Measurements from ENCODE around the gene ERI3. TPM values are rescaled to one million over a fixed set of nuclear protein-coding genes. Genes with fewer than 3 reads are reported as not detected.

Gene ERI3
- polyA plus RNA-seq, 3 donors = 26.4 to 35.0 (median 26.6) TPM

DNA sequence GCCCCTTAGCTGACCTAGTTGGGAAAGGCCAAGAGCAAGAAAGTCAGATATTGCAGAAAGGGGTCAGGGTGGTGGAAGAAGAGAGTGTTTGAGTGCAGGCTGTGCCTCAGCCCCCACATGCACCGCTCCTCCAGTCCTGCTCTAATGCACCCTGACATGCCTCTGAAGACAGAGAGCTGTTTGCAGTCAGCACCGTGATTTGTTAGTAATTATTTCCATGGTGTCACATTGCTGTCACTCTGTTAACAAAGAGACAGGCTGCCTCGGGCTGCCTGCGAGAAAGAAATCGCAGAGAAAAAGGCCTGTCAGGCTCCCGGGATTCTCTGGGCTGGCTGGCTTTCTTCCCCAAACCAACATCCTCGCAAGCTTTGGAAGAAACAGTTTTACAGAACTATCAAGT, 58.3 kb downstream of the ERI3 start:
- H3K36me3 ChIP-seq (replicated peaks in 1 of 2; ENCODE audit: control insufficient read depth in 1 of 2, insufficient read depth in 2 of 2, low read length in 2 of 2) = peaks cover 20 to 66% of the 10 kb centered on the region in 2 donors
- no peak overlapping the region for H3K4me2 ChIP-seq (replicated peaks; ENCODE audit: extremely low read depth, low read length, poor library complexity, severe bottlenecking)
- no peak overlapping the region for H3K4me3 Mint-ChIP-seq
- WGBS (ENCODE audit: insufficient coverage) = 95% methylated on average over 6 of the region's 7 CpGs
- H3K4me1 ChIP-seq (ENCODE audit: control insufficient read depth in 1 of 2, insufficient read depth in 2 of 2, low read length in 2 of 2) = no peaks in the 10 kb centered on the region
- no peaks in the 10 kb centered on the region for H3K9me3 Mint-ChIP-seq
- H3K27ac Mint-ChIP-seq = no peak overlapping the region
- H3K79me2 ChIP-seq (ENCODE audit: insufficient read depth, low read length) = no peaks in the 10 kb centered on the region
- intact Hi-C loops (cut with micrococcal nuclease) = no loop called here
- H3K4me1 Mint-ChIP-seq = no peaks in the 10 kb centered on the region
- H3K27me3 ChIP-seq (ENCODE audit: control insufficient read depth in 2 of 2, insufficient read depth in 2 of 2, low read length in 2 of 2) = no peaks in the 10 kb centered on the region
- no peak overlapping the region for H3K27ac ChIP-seq (ENCODE audit: low read depth in 1 of 2, low read length in 2 of 2)
- H3K4me3 ChIP-seq (replicated peaks in 1 of 3; ENCODE audit: low read depth in 2 of 3, low read length in 3 of 3) = no peak overlapping the region
- no peaks in the 10 kb centered on the region for H4K20me1 ChIP-seq (ENCODE audit: insufficient read depth, low read length)
- no peaks in the 10 kb centered on the region for H3K27me3 Mint-ChIP-seq (ENCODE audit: low read depth in 3 of 3)
- H3K9me3 ChIP-seq (replicated peaks in 1 of 2; ENCODE audit: control insufficient read depth in 1 of 2, insufficient read depth in 1 of 2, low read length in 2 of 2) = no peaks in the 10 kb centered on the region
- TF ChIP-seq, protein P1, sequence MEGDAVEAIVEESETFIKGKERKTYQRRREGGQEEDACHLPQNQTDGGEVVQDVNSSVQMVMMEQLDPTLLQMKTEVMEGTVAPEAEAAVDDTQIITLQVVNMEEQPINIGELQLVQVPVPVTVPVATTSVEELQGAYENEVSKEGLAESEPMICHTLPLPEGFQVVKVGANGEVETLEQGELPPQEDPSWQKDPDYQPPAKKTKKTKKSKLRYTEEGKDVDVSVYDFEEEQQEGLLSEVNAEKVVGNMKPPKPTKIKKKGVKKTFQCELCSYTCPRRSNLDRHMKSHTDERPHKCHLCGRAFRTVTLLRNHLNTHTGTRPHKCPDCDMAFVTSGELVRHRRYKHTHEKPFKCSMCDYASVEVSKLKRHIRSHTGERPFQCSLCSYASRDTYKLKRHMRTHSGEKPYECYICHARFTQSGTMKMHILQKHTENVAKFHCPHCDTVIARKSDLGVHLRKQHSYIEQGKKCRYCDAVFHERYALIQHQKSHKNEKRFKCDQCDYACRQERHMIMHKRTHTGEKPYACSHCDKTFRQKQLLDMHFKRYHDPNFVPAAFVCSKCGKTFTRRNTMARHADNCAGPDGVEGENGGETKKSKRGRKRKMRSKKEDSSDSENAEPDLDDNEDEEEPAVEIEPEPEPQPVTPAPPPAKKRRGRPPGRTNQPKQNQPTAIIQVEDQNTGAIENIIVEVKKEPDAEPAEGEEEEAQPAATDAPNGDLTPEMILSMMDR (IDR thresholded peaks at IDR 0.05) = no peak
- peaks cover 50 to 51% of the 10 kb centered on the region in 2 donors for H3K36me3 Mint-ChIP-seq
- no peak overlapping the region for H3K9ac ChIP-seq (ENCODE audit: insufficient read depth, low read length, poor library complexity, severe bottlenecking)
- DNase-seq = no peak
- H2AFZ ChIP-seq (ENCODE audit: insufficient read depth, low read depth, low read length, poor library complexity, severe bottlenecking) = no peak overlapping the region

DNA sequence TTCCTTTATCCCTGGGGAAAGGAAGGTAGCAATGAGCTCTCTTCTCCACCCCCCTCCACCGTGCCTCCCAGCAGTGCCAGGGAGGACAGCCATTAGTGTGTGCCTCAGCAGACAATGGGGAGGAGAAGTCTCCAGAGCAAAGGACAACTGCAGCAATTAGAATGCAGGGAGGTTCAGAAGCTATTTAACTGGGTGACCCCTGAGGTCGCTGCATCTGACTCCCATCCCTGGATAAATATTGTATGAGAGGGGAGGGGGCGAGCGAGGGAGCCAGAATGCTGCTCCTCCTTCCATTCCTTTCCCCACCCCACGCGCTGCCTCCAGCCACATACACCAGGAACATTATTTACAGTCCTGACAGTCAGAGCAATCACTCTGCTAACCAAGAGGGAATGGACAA, 59.0 kb downstream of the ERI3 start:
- H3K79me2 ChIP-seq (ENCODE audit: insufficient read depth, low read length) = no peaks in the 10 kb centered on the region
- no peak overlapping the region for H3K4me3 ChIP-seq (replicated peaks in 1 of 3; ENCODE audit: low read depth in 2 of 3, low read length in 3 of 3)
- H3K36me3 ChIP-seq (replicated peaks in 1 of 2; ENCODE audit: control insufficient read depth in 1 of 2, insufficient read depth in 2 of 2, low read length in 2 of 2) = peaks cover 20 to 60% of the 10 kb centered on the region in 2 donors
- H3K9me3 Mint-ChIP-seq = no peaks in the 10 kb centered on the region
- TF ChIP-seq, protein P1 (IDR thresholded peaks at IDR 0.05) = no peak
- no peak overlapping the region for H3K4me2 ChIP-seq (replicated peaks; ENCODE audit: extremely low read depth, low read length, poor library complexity, severe bottlenecking)
- WGBS (ENCODE audit: insufficient coverage) = no CpG with 5 or more reads among the region's 6 CpGs
- no peak overlapping the region for H3K4me3 Mint-ChIP-seq
- H3K27me3 ChIP-seq (ENCODE audit: control insufficient read depth in 2 of 2, insufficient read depth in 2 of 2, low read length in 2 of 2) = no peaks in the 10 kb centered on the region
- H3K27ac Mint-ChIP-seq = no peak overlapping the region
- DNase-seq = no peak
- H3K4me1 Mint-ChIP-seq = no peaks in the 10 kb centered on the region
- H3K27ac ChIP-seq (ENCODE audit: low read depth in 1 of 2, low read length in 2 of 2) = no peak overlapping the region
- no peaks in the 10 kb centered on the region for H3K4me1 ChIP-seq (ENCODE audit: control insufficient read depth in 1 of 2, insufficient read depth in 2 of 2, low read length in 2 of 2)
- no peaks in the 10 kb centered on the region for H3K9me3 ChIP-seq (replicated peaks in 1 of 2; ENCODE audit: control insufficient read depth in 1 of 2, insufficient read depth in 1 of 2, low read length in 2 of 2)
- no peak overlapping the region for H3K9ac ChIP-seq (ENCODE audit: insufficient read depth, low read length, poor library complexity, severe bottlenecking)
- intact Hi-C loops (cut with micrococcal nuclease) = no loop called here
- no peaks in the 10 kb centered on the region for H4K20me1 ChIP-seq (ENCODE audit: insufficient read depth, low read length)
- H3K27me3 Mint-ChIP-seq (ENCODE audit: low read depth in 3 of 3) = no peaks in the 10 kb centered on the region
- H2AFZ ChIP-seq (ENCODE audit: insufficient read depth, low read depth, low read length, poor library complexity, severe bottlenecking) = no peak overlapping the region
- H3K36me3 Mint-ChIP-seq = peaks cover 49 to 53% of the 10 kb centered on the region in 2 donors
